Mononuclear cell (primary cell): ENCODE measurements around the gene METAP1D. TPM values are rescaled to one million over a fixed set of nuclear protein-coding genes. Genes with fewer than 3 reads are reported as not detected.
"Not testable (repeated sequence)": the region's sequence is repeated elsewhere in the genome, so short reads cannot be mapped to it uniquely, and the experiment has no call there.

ENCODE experiments used
- H3K27me3 ChIP-seq: 2 replicates; pipeline ENCODE4 v1.6.0; 2011; ENCODE audit warnings: low read length, control low read depth; ENCODE audit not compliant: insufficient read depth
- H3K4me1 ChIP-seq: 2 replicates; pipeline ENCODE4 v1.5.1; 2011; ENCODE audit warnings: mild to moderate bottlenecking, low read length, control low read depth; ENCODE audit not compliant: insufficient read depth
- H3K4me3 ChIP-seq: 2 replicates; pipeline ENCODE4 v1.5.1; 2011; ENCODE audit warnings: mild to moderate bottlenecking, low read length, moderate library complexity
- H3K9me3 ChIP-seq: 2 replicates; pipeline ENCODE4 v1.5.1; 2011; ENCODE audit warnings: low read depth, mild to moderate bottlenecking, control low read depth, low read length
- total RNA-seq: library from RNA; depleted of rRNA; stranded (reverse); fragments of >200 nt; gene quantifications from one replicate; pipeline ENCODE4 v1.2.3, GENCODE V29; 2012

Gene METAP1D
- total RNA-seq, 1 donor, result 4.1 TPM

DNA sequence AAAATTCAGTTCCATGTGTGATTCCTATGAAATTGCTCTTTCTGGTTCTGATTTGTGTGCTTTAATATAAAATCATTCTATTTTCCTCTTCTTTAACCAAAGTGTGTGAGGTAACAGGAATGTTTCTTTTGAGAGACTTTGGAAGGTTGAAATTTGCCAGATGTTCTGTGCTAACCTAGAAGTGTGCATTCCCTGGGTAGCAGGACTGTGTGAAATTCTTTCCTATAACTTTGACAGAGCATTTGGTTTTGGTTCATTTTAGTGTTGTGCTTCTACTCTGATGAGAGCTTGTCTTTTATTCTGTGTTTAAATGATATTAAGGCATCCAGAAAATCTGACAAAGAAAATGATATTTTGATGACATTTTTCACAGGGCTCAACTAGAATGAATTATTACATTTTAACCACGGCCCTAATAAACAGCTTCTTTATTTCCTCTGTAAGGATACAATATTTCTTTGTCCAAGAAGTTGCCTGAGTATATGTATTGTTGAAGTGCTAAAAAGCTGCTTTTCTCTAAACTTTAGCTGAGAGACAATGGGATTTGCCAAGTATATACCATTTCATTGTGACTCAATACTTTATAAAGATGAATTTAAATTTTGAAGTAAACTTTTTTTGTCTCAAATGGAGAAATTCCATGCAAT lies 50.8 kb downstream of the METAP1D start:
- Histone ChIP-seq H3K4me1 (no peaks in the 10 kb centered on the region), H3K27me3 (no peaks in the 10 kb centered on the region), H3K4me3 (no peak overlapping the region), H3K9me3 (no peaks in the 10 kb centered on the region)

GRCh38 chr2:172052000-172052983 lies 52.5 kb downstream of the METAP1D start:
- H3K27me3 ChIP-seq, result no peaks in the 10 kb centered on the region
- no peaks in the 10 kb centered on the region for H3K9me3 ChIP-seq
- H3K4me1 ChIP-seq, result no peaks in the 10 kb centered on the region
- no peak overlapping the region for H3K4me3 ChIP-seq

GRCh38 chr2:172053486-172053885 lies 53.7 kb downstream of the METAP1D start:
- no peaks in the 10 kb centered on the region for H3K4me1 ChIP-seq
- no peaks in the 10 kb centered on the region for H3K9me3 ChIP-seq
- no peak overlapping the region for H3K4me3 ChIP-seq

DNA sequence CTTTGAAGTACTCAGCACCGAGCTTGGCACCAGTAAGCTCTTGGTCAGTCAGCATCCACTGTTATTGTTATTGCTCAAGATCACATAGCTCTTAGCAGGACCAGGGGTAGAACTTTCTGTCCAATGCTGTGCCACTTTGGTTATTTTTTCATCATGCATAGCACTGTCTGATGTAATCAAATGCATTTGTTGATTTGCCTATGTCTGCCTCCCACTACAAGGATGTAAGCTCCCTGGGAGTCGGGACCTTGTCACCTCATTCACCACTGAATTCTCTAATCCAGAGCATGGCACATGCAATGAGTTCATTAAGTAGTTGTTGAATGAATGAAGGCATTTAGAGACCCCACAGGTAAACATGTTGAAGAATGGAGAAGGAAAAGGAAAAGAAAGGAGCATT lies 56.5 kb downstream of the METAP1D start:
- H3K27me3 ChIP-seq, result no peaks in the 10 kb centered on the region
- no peaks in the 10 kb centered on the region for H3K4me1 ChIP-seq
- no peak overlapping the region for H3K4me3 ChIP-seq
- H3K9me3 ChIP-seq, result no peaks in the 10 kb centered on the region

More at GRCh38 chr2:172053486-172053885, 53.7 kb downstream of the METAP1D start:
- H3K27me3 ChIP-seq, result no peaks in the 10 kb centered on the region

- no peaks in the 10 kb centered on the region for H3K9me3 ChIP-seq
- H3K27me3 ChIP-seq, result no peaks in the 10 kb centered on the region
- H3K4me1 ChIP-seq, result no peaks in the 10 kb centered on the region
- no peak overlapping the region for H3K4me3 ChIP-seq
Observed at GRCh38 chr2:172058660-172059059, 58.9 kb downstream of the METAP1D start.

GRCh38 chr2:172060118-172060517 lies 60.4 kb downstream of the METAP1D start:
- H3K27me3 ChIP-seq, H3K9me3 ChIP-seq: not testable (repeated sequence)

DNA sequence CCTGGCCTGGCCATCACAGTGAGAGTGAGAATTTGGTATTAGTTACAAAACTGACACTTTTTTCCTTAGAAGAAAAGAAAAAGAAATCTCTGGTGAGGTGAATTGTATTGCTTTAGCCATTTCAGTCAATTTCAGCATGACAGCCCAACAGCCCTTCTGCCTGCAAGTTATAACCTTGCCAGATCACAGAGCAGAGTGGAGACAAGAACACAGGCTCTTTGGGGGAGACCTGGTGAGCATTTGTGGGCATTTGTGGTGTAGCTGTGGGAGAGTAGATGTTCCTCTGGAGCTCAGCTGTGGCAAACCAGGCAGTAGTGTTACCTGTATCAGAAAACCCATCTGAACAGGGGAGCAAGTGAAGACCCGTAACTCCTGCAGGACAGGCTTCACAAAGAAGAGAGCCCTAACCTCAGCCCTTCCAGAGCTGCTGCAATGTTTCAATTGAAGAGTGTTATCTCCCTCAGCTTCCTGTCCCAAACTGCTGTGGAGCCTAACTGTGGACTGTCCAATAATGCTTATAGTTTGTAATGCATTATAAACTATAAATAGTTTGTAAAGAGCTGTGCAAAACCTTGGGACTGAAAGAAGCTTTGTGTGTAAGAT lies 62.8 kb downstream of the METAP1D start:
- Histone ChIP-seq H3K4me3 (no peak overlapping the region), H3K9me3 (no peaks in the 10 kb centered on the region), H3K27me3 (no peaks in the 10 kb centered on the region), H3K4me1 (no peaks in the 10 kb centered on the region)

More at GRCh38 chr2:172060118-172060517, 60.4 kb downstream of the METAP1D start:
- H3K4me1 ChIP-seq, H3K4me3 ChIP-seq: not testable (repeated sequence)

DNA sequence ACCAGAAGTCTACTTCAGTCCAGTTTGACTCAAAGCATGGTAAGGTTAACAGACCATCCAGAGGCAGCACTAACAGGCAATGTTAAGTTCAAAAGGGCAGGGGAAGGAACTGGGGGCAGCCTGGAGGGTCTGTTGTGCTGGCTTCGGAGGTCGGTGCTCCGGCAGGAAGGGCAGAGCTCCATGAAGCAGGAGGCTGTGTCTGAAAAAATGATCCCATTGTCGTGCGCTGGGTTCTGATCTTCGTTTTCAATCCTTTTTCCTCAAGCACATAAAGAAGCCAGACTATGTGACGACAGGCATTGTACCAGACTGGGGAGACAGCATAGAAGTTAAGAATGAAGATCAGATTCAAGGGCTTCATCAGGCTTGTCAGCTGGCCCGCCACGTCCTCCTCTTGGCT lies 63.7 kb downstream of the METAP1D start:
- no peaks in the 10 kb centered on the region for H3K9me3 ChIP-seq
- H3K4me3 ChIP-seq, result no peak overlapping the region
- no peaks in the 10 kb centered on the region for H3K4me1 ChIP-seq
- H3K27me3 ChIP-seq, result no peaks in the 10 kb centered on the region

DNA sequence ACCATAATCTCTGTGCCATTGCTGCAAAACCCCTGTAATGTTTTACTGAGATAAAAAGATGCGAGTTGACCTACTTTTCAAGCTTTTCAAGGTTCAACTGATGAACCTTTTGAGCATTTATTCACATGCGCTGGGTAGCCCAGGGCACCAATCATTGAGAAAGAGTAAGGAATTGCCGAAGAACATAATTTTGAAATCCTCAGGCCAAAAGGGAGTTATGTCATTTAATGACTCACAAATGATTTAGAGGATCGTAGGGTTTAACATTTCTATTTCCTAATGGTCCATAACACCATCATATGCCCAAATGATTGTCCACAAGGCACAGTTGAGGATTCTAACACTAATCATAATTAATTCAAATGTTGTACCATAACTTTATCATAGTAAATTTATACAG lies 65.4 kb downstream of the METAP1D start:
- H3K4me3 ChIP-seq, result no peak overlapping the region
- H3K27me3 ChIP-seq, result no peaks in the 10 kb centered on the region
- H3K4me1 ChIP-seq, result no peaks in the 10 kb centered on the region
- no peaks in the 10 kb centered on the region for H3K9me3 ChIP-seq

DNA sequence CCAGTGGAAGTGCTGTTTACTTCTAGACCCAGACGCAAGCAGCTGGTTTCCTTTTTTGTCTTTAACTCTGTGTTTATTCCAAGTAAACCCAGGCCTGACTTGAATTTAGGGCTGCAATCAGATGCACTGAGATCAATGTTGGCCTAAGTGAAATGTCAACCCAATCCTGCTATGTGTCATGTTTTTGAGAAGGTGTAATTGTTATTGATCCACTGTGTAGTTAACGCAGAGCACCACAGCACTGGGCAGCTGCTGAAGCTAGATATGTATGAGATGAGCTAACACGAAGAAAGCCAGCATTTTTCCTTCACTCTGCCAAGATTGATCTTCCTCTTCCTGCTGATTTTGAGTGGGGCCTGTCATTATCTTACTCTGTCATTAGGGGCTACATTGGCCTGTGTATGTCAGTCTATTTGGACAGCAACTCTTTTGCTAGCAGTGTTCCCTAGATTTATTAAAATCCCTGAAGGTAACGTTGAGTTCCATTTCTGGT lies 66.7 kb downstream of the METAP1D start:
- Histone ChIP-seq H3K4me3 (no peak overlapping the region), H3K9me3 (no peaks in the 10 kb centered on the region), H3K27me3 (no peaks in the 10 kb centered on the region), H3K4me1 (no peaks in the 10 kb centered on the region)

- not testable (repeated sequence) for H3K27me3 ChIP-seq, H3K4me1 ChIP-seq, H3K4me3 ChIP-seq, H3K9me3 ChIP-seq
Observed at GRCh38 chr2:172067905-172068304, 68.2 kb downstream of the METAP1D start.

GRCh38 chr2:172070936-172071335 lies 71.2 kb downstream of the METAP1D start:
- no peaks in the 10 kb centered on the region for H3K4me1 ChIP-seq
- H3K27me3 ChIP-seq, result no peaks in the 10 kb centered on the region
- H3K4me3 ChIP-seq, result no peak overlapping the region
- no peaks in the 10 kb centered on the region for H3K9me3 ChIP-seq

- H3K9me3 ChIP-seq, result no peaks in the 10 kb centered on the region
- H3K4me1 ChIP-seq, result no peaks in the 10 kb centered on the region
- H3K4me3 ChIP-seq, result no peak overlapping the region
- peaks cover 5% of the 10 kb centered on the region for H3K27me3 ChIP-seq
Observed at GRCh38 chr2:172072303-172072702, 72.5 kb downstream of the METAP1D start.

GRCh38 chr2:172072706-172073105 lies 73.0 kb downstream of the METAP1D start:
- H3K4me3 ChIP-seq, result no peak overlapping the region
- no peaks in the 10 kb centered on the region for H3K9me3 ChIP-seq
- no peaks in the 10 kb centered on the region for H3K4me1 ChIP-seq
- H3K27me3 ChIP-seq, result peaks cover 5% of the 10 kb centered on the region

DNA sequence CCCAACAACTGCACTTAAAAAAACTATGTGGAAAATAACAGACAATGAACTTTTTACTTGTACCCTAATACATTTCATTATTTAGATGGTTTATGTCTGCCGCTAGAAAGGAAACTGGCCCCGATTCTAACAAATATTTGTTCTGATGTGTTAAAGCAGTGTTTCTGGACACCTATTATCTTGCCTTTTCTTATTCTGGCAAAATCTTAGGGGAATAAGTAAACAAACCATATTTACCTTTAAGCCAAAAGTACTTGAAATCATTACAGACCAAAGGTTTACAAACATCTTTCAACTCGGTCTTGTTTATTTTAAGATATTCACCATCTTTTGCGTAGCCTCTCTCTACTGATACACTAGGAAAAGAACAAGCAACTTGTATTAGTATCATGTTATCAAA lies 73.8 kb downstream of the METAP1D start:
- no peaks in the 10 kb centered on the region for H3K9me3 ChIP-seq
- no peak overlapping the region for H3K4me3 ChIP-seq
- H3K27me3 ChIP-seq, result peaks cover 6% of the 10 kb centered on the region
- H3K4me1 ChIP-seq, result no peaks in the 10 kb centered on the region
